Ovary (tissue), 9 donors: ENCODE data around the gene CHCHD6. TPM values are rescaled to one million over a fixed set of nuclear protein-coding genes. Genes with fewer than 3 reads are reported as not detected.

ENCODE experiments used
- DNase-seq, 5 donors: peaks; one replicate each; pipeline ENCODE4 v3.0.0-alpha.2; 2019 to 2020
- H3K27ac ChIP-seq, 2 donors: fragments of 200-600 bp; one replicate each; pipeline versions ENCODE4 v1.5.1 to v1.8.0; 2019 to 2022
- H3K27me3 ChIP-seq: fragments of 200-600 bp; one replicate; pipeline ENCODE4 v1.8.0; 2022
- H3K36me3 ChIP-seq: fragments of 200-600 bp; sonication (generic); one replicate; pipeline ENCODE4 v1.5.1; 2019
- H3K4me1 ChIP-seq: one replicate; pipeline ENCODE4 v1.8.1; 2013; ENCODE audit warnings: mild to moderate bottlenecking, moderate library complexity; ENCODE audit not compliant: insufficient read depth
- H3K4me3 ChIP-seq: fragments of 200-600 bp; sonication (generic); one replicate; pipeline ENCODE4 v1.5.1; 2017
- H3K9me3 ChIP-seq, 2 donors: fragments of 200-600 bp in 1 of 2; sonication (generic) in 1 of 2; one replicate each; pipeline versions ENCODE4 v1.5.1 to v1.8.1; 2013 to 2019; ENCODE audit warnings: mild to moderate bottlenecking in 1 of 2, moderate library complexity in 1 of 2
- EP300 ChIP-seq: sonication (generic); formaldehyde crosslinking; IDR thresholded peaks from one replicate; pipeline ENCODE4 v1.6.1; 2017; ENCODE audit warnings: antibody characterized with exemption
- POLR2A ChIP-seq: fragments of 450-650 bp; IDR thresholded peaks from one replicate; pipeline ENCODE4 v1.6.1; 2017; ENCODE audit warnings: antibody characterized with exemption, mild to moderate bottlenecking, moderate library complexity
- WGBS, 3 donors: extraction: QIAGEN DNeasy Blood & Tissue Kit in 1 of 3; methylation state at CpG; one replicate each; pipeline versions ENCODE4 v1.1.5 to v1.1.7; 2013 to 2017; 5-methylcytosine and 5-hydroxymethylcytosine counted together
- intact Hi-C, 4 donors: fragments of 100-400 bp; cut with DNase I; formaldehyde crosslinking; loops; one replicate each; pipeline versions ENCODE4 v1.11.0 to v1.15.1; 2022 to 2023
- polyA plus RNA-seq, 2 donors: library from polyadenylated mRNA; stranded (reverse); fragments of 200-250 nt in 1 of 2; fragments of 350-450 nt in 1 of 2; fragmentation: Illumina TruSeq in 1 of 2; extraction: RNeasy Lipid Tissue Mini Kit (QIAGEN cat#74804) in 1 of 2; gene quantifications; one replicate each; pipeline ENCODE4 v1.2.3, GENCODE V29; 2013 to 2014
- total RNA-seq, 7 donors: library from RNA; depleted of rRNA in 2 of 7; stranded (reverse); fragments of >200 nt in 2 of 7; fragmentation: NEBNext Ultra II Directional in 3 of 7; extraction: Animal tissue kit (Norgen Biotek cat#: 25700) in 3 of 7; gene quantifications; one replicate each; pipeline versions ENCODE4 v1.1.0 to v1.2.4, GENCODE V29; 2016 to 2023
- TF ChIP-seq, protein P1 (sequence below), 3 donors: fragments of 450-650 bp in 2 of 3; fragments of 200-600 bp in 1 of 3; IDR thresholded peaks; one replicate each; pipeline versions ENCODE4 v1.5.1 to v1.8.0; 2016 to 2022; ENCODE audit warnings: antibody characterized with exemption in 3 of 3, mild to moderate bottlenecking in 1 of 3
- donor health status: DM: no; HTN: no; CAD: no; lungs with moderate emphysema.
- donor health status: DM: no; HTN: no; CAD: no.
- donor health status: Bipolar disorder and iron deficiency.
- donor health status: DM: yes; HTN: yes; CAD: no.
- donor health status: DM: no; HTN: no; CAD: no.
- donor health status: DM: yes; HTN: yes; CAD: no.

Gene CHCHD6
- total and polyA plus RNA-seq, 9 donors = 8.5 to 24.6 (median 19.5) TPM

- WGBS, 3 donors = 1% methylated on average over 21 to 61 of the region's 61 CpGs
- peaks cover 15% of the 10 kb centered on the region for H3K4me1 ChIP-seq
- intact Hi-C loops = loop anchor here (2.0 to 10.0 kb wide), 8 partner anchors 231 to 473 kb away; no protein-coding TSS in a partner anchor
- H3K36me3 ChIP-seq = no peaks in the 10 kb centered on the region
- H3K27me3 ChIP-seq = no peaks in the 10 kb centered on the region
- DNase-seq = peak; percentile 44 to 72 (median 60)
- peak overlapping the region; percentile 81 for H3K4me3 ChIP-seq
- TF ChIP-seq, protein P1, sequence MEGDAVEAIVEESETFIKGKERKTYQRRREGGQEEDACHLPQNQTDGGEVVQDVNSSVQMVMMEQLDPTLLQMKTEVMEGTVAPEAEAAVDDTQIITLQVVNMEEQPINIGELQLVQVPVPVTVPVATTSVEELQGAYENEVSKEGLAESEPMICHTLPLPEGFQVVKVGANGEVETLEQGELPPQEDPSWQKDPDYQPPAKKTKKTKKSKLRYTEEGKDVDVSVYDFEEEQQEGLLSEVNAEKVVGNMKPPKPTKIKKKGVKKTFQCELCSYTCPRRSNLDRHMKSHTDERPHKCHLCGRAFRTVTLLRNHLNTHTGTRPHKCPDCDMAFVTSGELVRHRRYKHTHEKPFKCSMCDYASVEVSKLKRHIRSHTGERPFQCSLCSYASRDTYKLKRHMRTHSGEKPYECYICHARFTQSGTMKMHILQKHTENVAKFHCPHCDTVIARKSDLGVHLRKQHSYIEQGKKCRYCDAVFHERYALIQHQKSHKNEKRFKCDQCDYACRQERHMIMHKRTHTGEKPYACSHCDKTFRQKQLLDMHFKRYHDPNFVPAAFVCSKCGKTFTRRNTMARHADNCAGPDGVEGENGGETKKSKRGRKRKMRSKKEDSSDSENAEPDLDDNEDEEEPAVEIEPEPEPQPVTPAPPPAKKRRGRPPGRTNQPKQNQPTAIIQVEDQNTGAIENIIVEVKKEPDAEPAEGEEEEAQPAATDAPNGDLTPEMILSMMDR (IDR thresholded peaks at IDR 0.05) = no peak
- no peak for TF ChIP-seq POLR2A
- no peak for TF ChIP-seq EP300
- H3K9me3 ChIP-seq = no peaks in the 10 kb centered on the region
- H3K27ac ChIP-seq = peak overlapping the region; percentile 0 to 5
Observed at GRCh38 chr3:126983653-126984390, 279.8 kb downstream of the CHCHD6 start.

GRCh38 chr3:126984391-126985131 lies 280.5 kb downstream of the CHCHD6 start:
- no peak for DNase-seq
- H3K4me3 ChIP-seq = peak overlapping the region; percentile 81
- no peaks in the 10 kb centered on the region for H3K36me3 ChIP-seq
- H3K27ac ChIP-seq = peak overlapping the region; percentile 0 to 5
- H3K27me3 ChIP-seq = no peaks in the 10 kb centered on the region
- H3K4me1 ChIP-seq = peaks cover 15% of the 10 kb centered on the region
- 21 to 31% (median 27%) methylated on average over 18 to 21 of the region's 21 CpGs for WGBS, 3 donors
- no peak for TF ChIP-seq POLR2A
- no peak for TF ChIP-seq EP300
- TF ChIP-seq, protein P1 (IDR thresholded peaks at IDR 0.05) = no peak
- no peaks in the 10 kb centered on the region for H3K9me3 ChIP-seq
- intact Hi-C loops = loop anchor here (5.0 to 10.0 kb wide), 8 partner anchors 232 to 473 kb away; no protein-coding TSS in a partner anchor

DNA sequence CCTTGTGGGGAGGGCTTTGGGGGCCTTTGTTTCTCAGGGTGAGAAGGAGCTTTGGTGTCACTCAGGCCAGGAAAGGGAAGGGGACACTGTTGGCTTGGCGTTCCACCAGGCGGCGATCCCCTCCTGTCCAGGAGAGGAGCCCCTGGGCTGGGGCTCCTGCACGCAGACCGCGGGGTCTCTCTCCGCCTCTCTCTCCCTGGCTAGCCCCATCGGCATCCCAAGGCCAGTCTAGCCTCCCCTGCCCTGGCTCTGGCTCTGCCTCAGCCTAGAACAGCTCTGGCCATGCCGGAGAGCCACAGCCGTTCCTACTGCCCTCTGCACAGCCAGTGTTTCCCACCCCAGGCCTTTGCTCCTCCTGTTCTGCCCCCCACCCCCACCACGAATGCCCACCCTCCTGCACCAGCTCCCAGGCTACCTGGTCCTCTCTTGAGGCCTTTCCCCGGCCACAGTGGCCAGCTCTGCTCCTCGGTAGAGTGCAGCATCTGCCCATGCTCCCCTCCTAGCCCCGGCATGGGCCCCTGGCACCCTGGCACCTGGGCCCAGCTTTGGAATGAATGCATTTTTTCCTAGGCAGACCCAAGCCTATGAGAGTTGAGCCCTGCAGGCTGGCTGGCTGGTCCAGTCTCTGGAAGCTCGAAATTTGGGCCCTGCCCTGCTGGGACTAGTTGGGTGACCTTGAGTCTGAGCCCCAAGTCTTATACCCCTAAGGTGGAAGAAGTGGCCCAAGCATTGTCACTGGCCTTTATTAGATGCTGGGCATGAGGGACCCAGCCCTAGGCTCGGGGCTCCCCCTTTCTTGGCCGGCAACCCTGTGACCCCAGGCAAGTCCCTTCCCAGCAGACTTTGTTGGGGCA lies 281.3 kb downstream of the CHCHD6 start:
- Histone ChIP-seq H3K9me3 (no peaks in the 10 kb centered on the region), H3K4me1 (peaks cover 15% of the 10 kb centered on the region), H3K4me3 (no peak overlapping the region), H3K36me3 (no peaks in the 10 kb centered on the region), H3K27me3 (no peaks in the 10 kb centered on the region), H3K27ac (no peak overlapping the region)
- intact Hi-C loops = loop anchor here in 2 of 4 donors (5.0 to 10.0 kb wide), 4 partner anchors 241 to 469 kb away; no protein-coding TSS in a partner anchor
- 40 to 60% (median 59%) methylated on average over 15 to 17 of the region's 17 CpGs for WGBS, 3 donors
- TF ChIP-seq POLR2A (no peak), EP300 (no peak)
- TF ChIP-seq, protein P1 (IDR thresholded peaks at IDR 0.05) = no peak
- peak in 1 of 5 donors; percentile 62 for DNase-seq

GRCh38 chr3:126986001-126986400 lies 282.0 kb downstream of the CHCHD6 start:
- H3K4me1 ChIP-seq = peaks cover 15% of the 10 kb centered on the region
- no peaks in the 10 kb centered on the region for H3K9me3 ChIP-seq
- no peaks in the 10 kb centered on the region for H3K36me3 ChIP-seq
- H3K27ac ChIP-seq = no peak overlapping the region
- intact Hi-C loops = loop anchor here in 2 of 4 donors (5.0 to 10.0 kb wide), 4 partner anchors 241 to 469 kb away; no protein-coding TSS in a partner anchor
- H3K4me3 ChIP-seq = no peak overlapping the region
- 35 to 47% (median 46%) methylated on average over 5 to 9 of the region's 9 CpGs for WGBS, 3 donors
- no peak for TF ChIP-seq EP300
- no peak for DNase-seq
- no peaks in the 10 kb centered on the region for H3K27me3 ChIP-seq
